Aorta (tissue), 5 donors: ENCODE data around the gene MPPED1. TPM values are rescaled to one million over a fixed set of nuclear protein-coding genes. Genes with fewer than 3 reads are reported as not detected.

Experiments
- ATAC-seq: fragments of 200-7000 bp; cut with Tn5 transposase; one replicate; pipeline ENCODE4 v1.9.1; 2022; ENCODE audit warnings: moderate library complexity; ENCODE audit not compliant: low FRiP score
- DNase-seq, 2 donors: peaks; one replicate each; pipeline ENCODE4 v3.0.0-alpha.2; 2020
- H3K27ac ChIP-seq, 2 donors: one replicate each; pipeline ENCODE4 v1.5.1; 2013; ENCODE audit warnings: low read length in 2 of 2, mild to moderate bottlenecking in 2 of 2, moderate library complexity in 2 of 2, control low read depth in 1 of 2, inconsistent platforms in 1 of 2, low read depth in 1 of 2
- H3K27me3 ChIP-seq, 2 donors: one replicate each; pipeline ENCODE4 v1.6.1; 2013; ENCODE audit warnings: control low read depth in 1 of 2, low read length in 1 of 2, mild to moderate bottlenecking in 1 of 2, moderate library complexity in 1 of 2; ENCODE audit not compliant: insufficient read depth in 2 of 2, control insufficient read depth in 1 of 2
- H3K36me3 ChIP-seq, 2 donors: one replicate each; pipeline ENCODE4 v1.6.1; 2013; ENCODE audit warnings: control low read depth in 1 of 2, low read length in 1 of 2, mild to moderate bottlenecking in 1 of 2; ENCODE audit not compliant: insufficient read depth in 2 of 2, control insufficient read depth in 1 of 2
- H3K4me1 ChIP-seq, 2 donors: one replicate each; pipeline ENCODE4 v1.6.1; 2013; ENCODE audit warnings: low read length in 2 of 2, control low read depth in 1 of 2, mild to moderate bottlenecking in 1 of 2, moderate library complexity in 1 of 2; ENCODE audit not compliant: insufficient read depth in 2 of 2, control insufficient read depth in 1 of 2
- H3K4me3 ChIP-seq, 2 donors: one replicate each; pipeline ENCODE4 v1.5.1; 2013; ENCODE audit warnings: low read length in 2 of 2, control low read depth in 1 of 2, mild to moderate bottlenecking in 1 of 2
- H3K9me3 ChIP-seq: one replicate; pipeline ENCODE4 v1.6.1; 2013; ENCODE audit warnings: mild to moderate bottlenecking, low read length; ENCODE audit not compliant: control insufficient read depth
- WGBS, 2 donors: extraction: QIAGEN DNeasy Blood & Tissue Kit; methylation state at CpG; one replicate each; pipeline ENCODE4 v1.1.7; 2013; 5-methylcytosine and 5-hydroxymethylcytosine counted together
- intact Hi-C, 2 donors: fragments of 100-400 bp; cut with DNase I; formaldehyde crosslinking; loops; one replicate each; pipeline versions ENCODE4 v1.14.2 to v1.15.0; 2022
- polyA plus RNA-seq, 2 donors: library from polyadenylated mRNA; stranded (reverse); fragments of 200-250 nt; gene quantifications; one replicate each; pipeline ENCODE4 v1.2.3, GENCODE V29; 2013
- total RNA-seq, 2 donors: library from RNA; stranded (reverse); fragmentation: NEBNext Ultra II Directional; extraction: Animal tissue kit (Norgen Biotek cat#: 25700); gene quantifications; one replicate each; pipeline ENCODE4 v1.2.1, GENCODE V29; 2021
- donor health status: healthy with polysubstance abuse.
- donor health status: Bipolar disorder and iron deficiency.
- donor health status: DM: no; HTN: no; CAD: no.
- donor health status: DM: no; HTN: no; CAD: no.
- donor health status: DM: yes; HTN: yes; CAD: no.

MPPED1 gene
- total and polyA plus RNA-seq, 4 donors: not detected

- Histone ChIP-seq H3K4me1 (no peaks in the 10 kb centered on the region), H3K27ac (no peak overlapping the region), H3K9me3 (peaks cover 5% of the 10 kb centered on the region), H3K27me3 (no peaks in the 10 kb centered on the region), H3K4me3 (no peak overlapping the region), H3K36me3 (no peaks in the 10 kb centered on the region)
- WGBS, 2 donors: 74 to 83% methylated on average over 6 of the region's 6 CpGs
- ATAC-seq (no peak), DNase-seq (peak in 1 of 2 donors; percentile 61)
- intact Hi-C loops: no loop called here
These were observed 123.1 kb downstream of the MPPED1 start for GRCh38 chr22:43534916-43535315.

- DNase-seq (peak in 1 of 2 donors; percentile 51), ATAC-seq (no peak)
- Histone ChIP-seq H3K9me3 (peaks cover 5% of the 10 kb centered on the region), H3K4me3 (no peak overlapping the region), H3K27ac (no peak overlapping the region), H3K4me1 (no peaks in the 10 kb centered on the region), H3K27me3 (no peaks in the 10 kb centered on the region), H3K36me3 (no peaks in the 10 kb centered on the region)
- 80 to 84% methylated on average over 7 of the region's 7 CpGs for WGBS, 2 donors
- intact Hi-C loops: no loop called here
These were observed 123.5 kb downstream of the MPPED1 start for GRCh38 chr22:43535336-43535735.

GRCh38 chr22:43535741-43536140 lies 123.9 kb downstream of the MPPED1 start:
- DNase-seq: peak in 1 of 2 donors; percentile 35
- no peak overlapping the region for H3K27ac ChIP-seq
- intact Hi-C loops: no loop called here
- no peak for ATAC-seq
- no peaks in the 10 kb centered on the region for H3K4me1 ChIP-seq
- no peaks in the 10 kb centered on the region for H3K36me3 ChIP-seq
- no peak overlapping the region for H3K4me3 ChIP-seq
- peaks cover 5% of the 10 kb centered on the region for H3K9me3 ChIP-seq
- WGBS, 2 donors: 69 to 71% methylated on average over 5 of the region's 5 CpGs
- H3K27me3 ChIP-seq: no peaks in the 10 kb centered on the region

GRCh38 chr22:43537019-43537585 lies 125.3 kb downstream of the MPPED1 start:
- ATAC-seq: no peak
- Histone ChIP-seq H3K27ac (no peak overlapping the region), H3K9me3 (peaks cover 5% of the 10 kb centered on the region), H3K27me3 (no peaks in the 10 kb centered on the region), H3K36me3 (no peaks in the 10 kb centered on the region), H3K4me3 (no peak overlapping the region), H3K4me1 (no peaks in the 10 kb centered on the region)
- DNase-seq: peak in 1 of 2 donors; percentile 49
- intact Hi-C loops: no loop called here
- WGBS, 2 donors: 87 to 88% methylated on average over 14 of the region's 14 CpGs

- Histone ChIP-seq H3K36me3 (no peaks in the 10 kb centered on the region), H3K4me1 (no peaks in the 10 kb centered on the region), H3K27me3 (no peaks in the 10 kb centered on the region), H3K4me3 (no peak overlapping the region), H3K9me3 (peaks cover 5% of the 10 kb centered on the region), H3K27ac (no peak overlapping the region)
- ATAC-seq (no peak), DNase-seq (peak in 1 of 2 donors; percentile 73)
- WGBS, 2 donors: 83 to 84% methylated on average over 31 of the region's 31 CpGs
- intact Hi-C loops: no loop called here
These were observed 128.0 kb downstream of the MPPED1 start for GRCh38 chr22:43539572-43540528.

GRCh38 chr22:43540529-43540923 lies 128.7 kb downstream of the MPPED1 start:
- no peak overlapping the region for H3K4me3 ChIP-seq
- no peak for ATAC-seq
- H3K4me1 ChIP-seq: no peaks in the 10 kb centered on the region
- no peaks in the 10 kb centered on the region for H3K27me3 ChIP-seq
- H3K27ac ChIP-seq: no peak overlapping the region
- intact Hi-C loops: no loop called here
- no peaks in the 10 kb centered on the region for H3K36me3 ChIP-seq
- peak in 1 of 2 donors; percentile 38 for DNase-seq
- H3K9me3 ChIP-seq: peaks cover 5% of the 10 kb centered on the region
- 72% methylated on average over 4 of the region's 4 CpGs for WGBS, 2 donors

GRCh38 chr22:43541022-43541421 lies 129.2 kb downstream of the MPPED1 start:
- H3K36me3 ChIP-seq: no peaks in the 10 kb centered on the region
- intact Hi-C loops: no loop called here
- no peak overlapping the region for H3K4me3 ChIP-seq
- peak in 1 of 2 donors; percentile 6 for DNase-seq
- ATAC-seq: no peak
- WGBS, 2 donors: 78 to 84% methylated on average over 6 of the region's 6 CpGs
- no peaks in the 10 kb centered on the region for H3K27me3 ChIP-seq
- no peak overlapping the region for H3K27ac ChIP-seq
- peaks cover 5% of the 10 kb centered on the region for H3K9me3 ChIP-seq
- H3K4me1 ChIP-seq: no peaks in the 10 kb centered on the region

GRCh38 chr22:43541462-43542407 lies 129.9 kb downstream of the MPPED1 start:
- Histone ChIP-seq H3K27ac (no peak overlapping the region), H3K9me3 (peaks cover 5% of the 10 kb centered on the region), H3K27me3 (no peaks in the 10 kb centered on the region), H3K4me1 (no peaks in the 10 kb centered on the region), H3K4me3 (no peak overlapping the region), H3K36me3 (no peaks in the 10 kb centered on the region)
- intact Hi-C loops: no loop called here
- DNase-seq (peak in 1 of 2 donors; percentile 31), ATAC-seq (no peak)
- 72 to 78% methylated on average over 18 of the region's 18 CpGs for WGBS, 2 donors
